Ishikawa (cell line): ENCODE results near the gene MUC5B.

Source experiments
- CEBPB ChIP-seq: IDR thresholded peaks from 2 replicates; pipeline ENCODE4 v1.6.1; 2012
- CREB1 ChIP-seq: IDR thresholded peaks from 2 replicates; pipeline ENCODE4 v1.6.1; 2012; ENCODE audit warnings: low read depth
- EP300 ChIP-seq: IDR thresholded peaks from 2 replicates; pipeline ENCODE4 v1.6.1; 2012; ENCODE audit warnings: borderline replicate concordance
- FOXM1 ChIP-seq: IDR thresholded peaks from 2 replicates; pipeline ENCODE4 v1.6.1; 2012; ENCODE audit warnings: low read depth, borderline replicate concordance
- NFIC ChIP-seq: IDR thresholded peaks from 2 replicates; pipeline ENCODE4 v1.6.1; 2012
- RAD21 ChIP-seq: IDR thresholded peaks from 2 replicates; pipeline ENCODE4 v1.6.1; 2012; ENCODE audit warnings: low read depth
- TAF1 ChIP-seq: IDR thresholded peaks from 2 replicates; pipeline ENCODE4 v1.6.1; 2012; ENCODE audit warnings: low read depth, mild to moderate bottlenecking
- YY1 ChIP-seq: IDR thresholded peaks from 2 replicates; pipeline ENCODE4 v1.6.1; 2012; ENCODE audit warnings: low read depth
- TF ChIP-seq, protein P1 (sequence below): IDR thresholded peaks from 2 replicates; pipeline ENCODE4 v1.6.1; 2012
- TF ChIP-seq, protein P2 (sequence below): IDR thresholded peaks from 2 replicates; pipeline ENCODE4 v1.6.1; 2012
- TF ChIP-seq, protein P3 (sequence below): IDR thresholded peaks from 2 replicates; pipeline ENCODE4 v1.6.1; 2012; ENCODE audit warnings: low read depth, mild to moderate bottlenecking

DNA sequence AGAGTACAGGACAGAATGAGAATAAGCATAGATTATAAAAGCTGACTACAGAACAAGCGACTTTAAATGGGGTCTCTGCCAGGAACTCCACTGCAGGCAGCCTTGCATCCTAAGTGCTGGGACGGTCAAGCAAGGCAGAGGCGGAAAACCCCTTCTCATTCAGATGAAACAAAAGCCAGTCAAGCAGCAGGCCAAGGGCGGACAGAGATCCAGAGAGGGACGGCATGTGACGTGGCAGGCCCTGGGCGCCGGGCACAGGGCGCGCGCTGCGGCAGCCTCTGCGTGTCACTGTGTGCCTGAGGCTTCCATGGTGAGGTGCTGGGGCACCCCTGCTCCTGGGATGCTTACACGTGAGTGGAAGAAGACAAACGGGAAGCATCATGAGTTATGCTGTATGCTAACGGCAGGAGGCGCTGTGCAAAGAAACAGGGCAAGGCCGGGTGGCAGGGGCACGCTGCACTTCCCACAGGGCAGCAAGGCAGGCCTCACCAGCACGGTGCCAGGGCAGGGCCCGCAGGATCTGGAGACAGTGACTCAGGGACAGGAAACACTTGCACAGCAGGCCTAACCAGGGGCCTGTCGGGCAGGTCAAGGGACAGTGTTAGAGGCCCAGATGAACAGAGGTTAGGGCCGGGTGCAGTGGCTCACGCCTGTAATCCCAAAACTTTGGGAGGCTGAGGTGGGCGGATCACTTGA lies 80.4 kb downstream of the MUC5B start:
- no peak for TF ChIP-seq CEBPB
- TF ChIP-seq, protein P1, sequence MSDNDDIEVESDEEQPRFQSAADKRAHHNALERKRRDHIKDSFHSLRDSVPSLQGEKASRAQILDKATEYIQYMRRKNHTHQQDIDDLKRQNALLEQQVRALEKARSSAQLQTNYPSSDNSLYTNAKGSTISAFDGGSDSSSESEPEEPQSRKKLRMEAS = no peak
- TF ChIP-seq YY1 = no peak
- TF ChIP-seq, protein P2, sequence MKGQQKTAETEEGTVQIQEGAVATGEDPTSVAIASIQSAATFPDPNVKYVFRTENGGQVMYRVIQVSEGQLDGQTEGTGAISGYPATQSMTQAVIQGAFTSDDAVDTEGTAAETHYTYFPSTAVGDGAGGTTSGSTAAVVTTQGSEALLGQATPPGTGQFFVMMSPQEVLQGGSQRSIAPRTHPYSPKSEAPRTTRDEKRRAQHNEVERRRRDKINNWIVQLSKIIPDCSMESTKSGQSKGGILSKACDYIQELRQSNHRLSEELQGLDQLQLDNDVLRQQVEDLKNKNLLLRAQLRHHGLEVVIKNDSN = no peak
- TF ChIP-seq TAF1 = no peak
- TF ChIP-seq, protein P3, sequence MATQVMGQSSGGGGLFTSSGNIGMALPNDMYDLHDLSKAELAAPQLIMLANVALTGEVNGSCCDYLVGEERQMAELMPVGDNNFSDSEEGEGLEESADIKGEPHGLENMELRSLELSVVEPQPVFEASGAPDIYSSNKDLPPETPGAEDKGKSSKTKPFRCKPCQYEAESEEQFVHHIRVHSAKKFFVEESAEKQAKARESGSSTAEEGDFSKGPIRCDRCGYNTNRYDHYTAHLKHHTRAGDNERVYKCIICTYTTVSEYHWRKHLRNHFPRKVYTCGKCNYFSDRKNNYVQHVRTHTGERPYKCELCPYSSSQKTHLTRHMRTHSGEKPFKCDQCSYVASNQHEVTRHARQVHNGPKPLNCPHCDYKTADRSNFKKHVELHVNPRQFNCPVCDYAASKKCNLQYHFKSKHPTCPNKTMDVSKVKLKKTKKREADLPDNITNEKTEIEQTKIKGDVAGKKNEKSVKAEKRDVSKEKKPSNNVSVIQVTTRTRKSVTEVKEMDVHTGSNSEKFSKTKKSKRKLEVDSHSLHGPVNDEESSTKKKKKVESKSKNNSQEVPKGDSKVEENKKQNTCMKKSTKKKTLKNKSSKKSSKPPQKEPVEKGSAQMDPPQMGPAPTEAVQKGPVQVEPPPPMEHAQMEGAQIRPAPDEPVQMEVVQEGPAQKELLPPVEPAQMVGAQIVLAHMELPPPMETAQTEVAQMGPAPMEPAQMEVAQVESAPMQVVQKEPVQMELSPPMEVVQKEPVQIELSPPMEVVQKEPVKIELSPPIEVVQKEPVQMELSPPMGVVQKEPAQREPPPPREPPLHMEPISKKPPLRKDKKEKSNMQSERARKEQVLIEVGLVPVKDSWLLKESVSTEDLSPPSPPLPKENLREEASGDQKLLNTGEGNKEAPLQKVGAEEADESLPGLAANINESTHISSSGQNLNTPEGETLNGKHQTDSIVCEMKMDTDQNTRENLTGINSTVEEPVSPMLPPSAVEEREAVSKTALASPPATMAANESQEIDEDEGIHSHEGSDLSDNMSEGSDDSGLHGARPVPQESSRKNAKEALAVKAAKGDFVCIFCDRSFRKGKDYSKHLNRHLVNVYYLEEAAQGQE = no peak
- no peak for TF ChIP-seq NFIC
- no peak for TF ChIP-seq CREB1
- TF ChIP-seq RAD21 = no peak
- TF ChIP-seq EP300 = no peak
- TF ChIP-seq FOXM1 = no peak
